ENCODE results near the gene FBXO9.

DNA sequence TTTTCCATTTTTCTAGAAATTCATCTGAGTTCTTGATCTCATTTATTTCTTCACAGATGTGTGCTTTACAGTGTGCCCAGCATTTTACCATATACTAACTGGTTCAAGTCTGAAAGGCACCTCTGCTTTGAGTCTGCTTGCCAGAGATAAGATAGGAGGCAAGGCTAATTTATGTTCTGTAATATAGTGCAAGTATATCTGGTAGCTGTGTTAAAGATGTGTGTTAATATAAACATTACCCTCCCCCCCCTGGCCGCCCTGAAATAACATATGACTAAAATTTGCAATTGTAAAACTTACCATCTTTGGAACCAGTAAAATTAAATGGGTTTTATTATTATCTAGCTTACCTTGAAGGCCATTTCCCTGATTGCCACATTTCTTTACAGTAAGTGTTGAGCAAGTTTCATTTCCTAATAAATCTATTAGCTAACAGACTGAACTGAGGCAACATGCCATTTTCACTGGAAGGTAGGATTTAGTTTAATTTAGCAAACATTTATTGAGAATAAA, 2.7 kb downstream of the FBXO9 start:
- TF ChIP-seq CTCF (IDR thresholded peaks at IDR 0.05) (no peak), EP300 (IDR thresholded peaks at IDR 0.05; ENCODE audit: low read depth) (no peak)

All from transverse colon (tissue), 3 donors.